ENCODE measurements around the gene PPP2R3B.

- TF ChIP-seq CTCF (optimal IDR thresholded peaks at IDR 0.05 in 1 of 3, IDR thresholded peaks at IDR 0.05 in 1 of 3, conservative IDR thresholded peaks at IDR 0.05 in 1 of 3; ENCODE audit: extremely low read depth in 1 of 3, insufficient read depth in 2 of 3, low read length in 3 of 3) (no peak), EZH2 (IDR thresholded peaks at IDR 0.05; ENCODE audit: low read length) (no peak)
These were observed 73.9 kb downstream of the PPP2R3B start for GRCh38 chrX:312621-313331.
